ENCODE measurements around the gene MTFMT.

The MTFMT gene

DNA sequence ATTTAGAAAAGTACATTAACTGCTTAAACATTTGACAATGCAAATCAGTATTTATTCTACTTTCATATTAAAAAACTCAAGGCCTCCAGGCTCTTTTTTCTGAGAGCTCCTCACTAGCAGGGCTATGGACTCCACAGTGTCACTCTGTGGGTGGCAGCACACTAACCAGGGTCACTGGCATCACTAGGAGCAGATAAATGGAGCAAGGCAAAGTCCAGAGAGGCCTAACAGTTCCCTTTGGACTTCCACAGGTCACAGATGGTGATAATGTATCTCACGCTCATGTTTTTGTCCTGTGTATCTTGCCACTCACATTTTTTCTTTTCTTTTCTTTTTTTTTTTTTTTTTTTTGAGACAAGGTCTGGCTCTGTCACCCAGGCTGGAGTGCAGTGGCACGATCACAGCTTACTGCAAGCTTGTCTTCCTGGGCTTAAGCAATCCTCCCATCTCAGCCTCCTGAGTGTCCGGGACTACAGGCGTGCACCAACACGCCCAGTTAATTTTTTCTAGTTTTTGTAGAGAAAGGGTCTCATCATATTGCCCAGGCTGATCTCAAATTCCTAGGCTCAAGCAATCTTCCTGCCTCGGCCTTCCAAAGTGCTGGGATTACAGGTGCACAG lies 47.5 kb downstream of the MTFMT start:
- no peak for DNase-seq

DNA sequence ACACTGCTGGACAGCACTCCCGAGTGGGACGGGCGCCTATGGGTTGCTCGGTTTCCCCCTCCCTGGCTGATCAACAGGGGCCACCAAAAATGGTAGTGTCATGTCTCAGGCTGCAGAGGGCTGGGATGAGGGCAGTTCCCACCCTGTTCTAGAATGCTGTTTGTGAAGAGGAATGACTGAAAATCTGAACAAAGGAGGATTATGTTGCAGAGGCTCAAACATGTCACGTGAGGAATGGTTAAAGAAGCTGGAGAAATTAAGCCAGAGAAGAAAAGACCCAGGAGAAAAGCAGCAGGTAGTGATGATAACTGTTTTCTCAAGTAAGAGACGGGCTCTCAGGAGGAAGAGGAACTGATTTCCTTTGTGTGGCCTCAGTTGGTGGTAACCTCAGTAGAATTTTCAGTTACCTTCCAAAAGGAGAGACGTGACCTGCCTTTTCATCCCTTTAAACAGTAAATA lies 50.2 kb downstream of the MTFMT start:
- no peak for DNase-seq

DNA sequence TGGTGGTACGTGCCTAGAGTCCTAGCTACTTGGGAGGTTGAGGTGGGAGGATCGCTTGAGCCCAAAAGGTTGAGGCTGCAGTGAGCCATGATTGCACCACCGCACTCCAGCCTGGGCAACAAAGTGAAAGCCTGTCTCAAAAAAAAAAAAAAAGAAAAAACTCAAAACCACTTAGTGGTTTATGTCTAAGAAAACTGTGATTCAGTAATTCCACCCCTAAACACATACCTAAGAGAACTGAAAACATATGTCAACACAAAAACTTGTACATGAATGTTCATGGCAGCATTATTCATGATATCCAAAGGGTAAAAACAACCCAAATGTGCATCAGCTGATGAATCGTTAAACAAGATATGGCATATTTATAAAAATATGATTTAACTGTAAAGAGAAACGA lies 54.0 kb downstream of the MTFMT start:
- DNase-seq: no peak

DNA sequence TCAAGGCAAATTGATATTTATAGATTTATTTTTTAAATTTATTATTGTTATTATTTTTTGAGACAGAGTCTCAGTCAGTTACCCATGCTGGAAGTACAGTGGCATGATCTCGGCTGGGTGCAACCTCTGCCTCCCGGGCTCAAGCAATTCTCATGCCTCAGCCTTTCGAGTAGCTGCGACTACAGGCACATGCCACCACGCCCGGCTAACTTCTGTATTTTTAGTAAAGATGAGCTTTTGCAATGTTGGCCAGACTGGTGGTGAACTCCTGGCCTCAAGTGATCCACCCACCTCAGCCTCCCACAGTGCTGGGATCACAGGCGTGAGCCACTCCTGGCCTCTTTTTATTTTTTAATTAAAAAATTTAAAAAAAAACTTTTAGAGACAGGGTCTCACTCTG lies 58.7 kb downstream of the MTFMT start:
- DNase-seq: no peak

DNA sequence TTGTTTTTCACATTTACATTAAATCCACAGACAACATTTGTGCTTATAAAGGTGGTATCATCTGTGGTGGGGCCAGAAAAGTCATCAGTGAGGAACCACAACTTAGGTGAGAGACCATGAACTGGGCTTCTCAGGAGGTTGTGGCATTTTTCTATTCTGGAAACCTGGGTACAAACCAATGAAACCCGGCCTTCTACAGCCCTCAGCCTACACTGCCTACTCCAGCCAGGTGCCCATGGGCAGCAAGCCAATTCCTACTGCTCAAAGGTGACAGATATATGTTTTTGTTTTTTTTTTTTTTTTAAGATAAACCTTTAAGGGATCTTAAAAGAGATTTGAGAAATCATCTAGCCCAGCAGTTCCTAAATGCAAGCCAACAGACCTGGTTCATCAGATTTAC lies 60.0 kb downstream of the MTFMT start:
- no peak for DNase-seq

GRCh38 chr15:64961013-64961412 lies 68.4 kb downstream of the MTFMT start:
- DNase-seq: no peak

DNA sequence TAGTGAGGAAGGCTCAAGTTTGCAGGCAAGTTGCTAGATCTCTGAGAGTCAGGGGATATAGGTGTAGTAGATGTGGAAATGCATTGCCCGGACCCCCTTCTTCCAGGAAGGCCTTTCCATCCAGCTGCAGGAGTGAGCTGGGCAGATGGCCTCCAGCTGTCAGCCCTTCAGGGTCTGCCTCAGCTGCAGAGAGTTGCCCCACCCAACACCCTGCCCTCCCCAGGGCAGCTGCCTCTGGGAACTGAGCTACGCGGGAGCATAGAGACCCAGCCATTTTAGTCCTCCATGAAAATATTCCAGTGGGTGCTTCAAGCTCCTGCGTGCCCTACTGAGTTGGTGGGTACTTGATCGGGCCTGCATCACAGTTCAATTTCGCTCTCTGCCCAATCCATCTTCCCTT lies 69.3 kb downstream of the MTFMT start:
- DNase-seq: no peak

- DNase-seq: no peak
Measured at GRCh38 chr15:64959128-64959527, 70.3 kb downstream of the MTFMT start.

- DNase-seq: no peak
Measured at GRCh38 chr15:64954395-64954794, 75.0 kb downstream of the MTFMT start.

DNA sequence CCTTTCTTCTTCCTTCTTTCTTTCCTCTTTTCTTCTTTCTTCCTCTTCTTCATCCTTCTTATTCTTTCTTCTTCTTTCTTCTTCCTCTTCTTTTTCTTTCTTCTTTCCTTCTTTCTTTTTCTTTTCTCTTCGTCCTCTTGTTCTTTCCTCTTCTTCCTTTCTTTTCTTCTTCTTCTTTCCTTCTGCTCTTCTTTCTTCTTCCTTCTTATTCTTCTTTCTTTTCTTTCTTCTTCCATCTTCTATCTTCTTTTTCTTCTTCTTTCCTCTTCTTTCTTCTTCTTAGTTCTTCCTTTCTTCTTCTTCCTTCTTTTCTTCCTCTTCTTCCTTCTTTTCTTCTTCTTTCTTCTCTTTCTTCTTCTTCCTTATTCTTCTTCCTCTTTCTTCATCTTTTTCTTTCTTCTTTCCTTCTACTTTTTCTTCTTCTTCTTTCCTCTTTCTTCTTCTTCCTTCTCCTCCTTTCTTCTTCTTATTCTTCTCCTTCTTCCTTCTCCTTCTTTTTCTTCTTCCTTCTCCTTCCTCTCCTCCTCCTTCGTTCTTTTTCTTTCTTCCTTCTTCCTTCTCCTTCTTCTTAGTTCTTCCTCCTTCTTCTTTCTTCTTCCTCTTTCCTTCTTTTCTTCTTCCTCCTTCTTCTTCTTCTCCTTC lies 77.5 kb downstream of the MTFMT start:
- DNase-seq: no peak
